ENCODE results near the gene DUS1L. TPM values are rescaled to one million over a fixed set of nuclear protein-coding genes. Genes with fewer than 3 reads are reported as not detected.

The DUS1L gene
- polyA plus RNA-seq, 3 donors from 2014 or later, result 61.7 to 85.3 (median 82.5) TPM

DNA sequence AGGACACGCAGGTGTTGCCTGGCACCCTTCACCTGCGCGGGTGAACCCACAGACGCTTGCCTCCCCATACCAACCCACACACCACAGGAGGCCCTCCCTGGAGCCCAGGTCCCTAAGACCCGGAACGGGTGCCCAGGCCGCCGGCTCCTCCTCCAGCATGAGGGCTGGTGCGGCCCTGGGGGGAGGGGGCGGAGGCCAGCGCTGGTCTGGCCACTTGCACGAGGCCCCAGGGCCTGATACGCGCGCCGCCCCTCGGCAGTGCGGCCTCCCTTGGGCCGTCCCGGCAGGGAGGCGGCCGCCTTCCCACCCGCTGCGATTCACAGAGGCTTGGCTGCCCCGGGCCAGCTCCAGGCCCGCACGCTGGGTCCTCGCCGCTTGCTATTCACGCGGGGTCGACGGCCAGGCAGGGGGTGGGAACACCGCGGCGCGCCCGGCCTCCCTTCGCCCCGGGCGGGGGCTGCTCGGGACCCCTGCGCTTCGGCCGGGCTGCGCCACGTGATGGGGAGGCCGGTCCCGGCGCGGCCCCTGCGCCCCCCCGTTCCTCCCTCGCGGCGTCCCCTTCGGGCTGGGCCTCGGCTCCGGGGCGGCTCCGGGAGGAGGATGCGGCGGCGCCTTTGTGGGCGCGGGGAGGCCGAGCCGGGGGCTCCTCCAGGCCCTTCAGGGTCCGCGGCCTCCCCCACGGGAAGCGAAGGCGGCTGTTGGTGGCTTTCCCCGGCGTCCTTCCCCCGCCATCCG is 31.7 kb upstream of the DUS1L start:
- peak; percentile 7 to 30 (median 14) for DNase-seq
- Mint-ChIP-seq H3K27me3 (ENCODE audit: low read depth in 3 of 3) (peaks cover 0 to 8% (median 0%) of the 10 kb centered on the region in 3 donors), H3K4me1 (peaks cover 0 to 9% of the 10 kb centered on the region in 2 donors), H3K36me3 (no peaks in the 10 kb centered on the region), H3K4me3 (peak overlapping the region in 3 of 5 donors; percentile 35 to 62 (median 46)), H3K9me3 (no peaks in the 10 kb centered on the region), H3K27ac (peak overlapping the region in 1 of 6 donors; percentile 32)

DNA sequence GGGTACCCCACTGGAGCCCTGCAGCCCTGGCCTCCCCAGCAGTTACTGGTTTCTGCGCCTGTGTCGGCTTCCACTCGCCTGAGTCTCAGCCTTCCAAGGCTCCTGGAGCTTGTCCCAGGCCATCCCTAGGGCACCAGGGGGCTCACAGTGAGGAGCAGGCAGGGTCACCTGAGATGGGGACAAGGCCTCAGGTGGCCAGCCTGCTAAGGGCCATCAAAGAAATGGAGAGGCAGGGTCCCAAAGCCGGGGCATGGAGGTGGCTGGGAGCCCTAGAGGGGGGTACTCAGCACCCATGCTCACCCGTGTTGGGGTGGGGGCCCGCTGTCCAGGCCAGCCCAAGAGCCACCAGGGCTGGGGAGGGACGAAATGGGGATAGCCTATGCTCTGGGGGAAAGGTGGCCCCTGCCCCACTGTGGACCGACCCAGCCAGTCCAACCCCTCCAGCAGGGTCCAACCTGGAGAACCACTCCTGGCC is 31.1 kb upstream of the DUS1L start:
- H3K27me3 Mint-ChIP-seq (ENCODE audit: low read depth in 3 of 3), result peaks cover 0 to 8% (median 0%) of the 10 kb centered on the region in 3 donors
- H3K36me3 Mint-ChIP-seq, result no peaks in the 10 kb centered on the region
- no peak for DNase-seq
- peak overlapping the region in 1 of 6 donors; percentile 42 for H3K27ac Mint-ChIP-seq
- peaks cover 0 to 9% of the 10 kb centered on the region in 2 donors for H3K4me1 Mint-ChIP-seq
- H3K9me3 Mint-ChIP-seq, result no peaks in the 10 kb centered on the region
- H3K4me3 Mint-ChIP-seq, result peak overlapping the region in 4 of 5 donors; percentile 35 to 62 (median 44)

DNA sequence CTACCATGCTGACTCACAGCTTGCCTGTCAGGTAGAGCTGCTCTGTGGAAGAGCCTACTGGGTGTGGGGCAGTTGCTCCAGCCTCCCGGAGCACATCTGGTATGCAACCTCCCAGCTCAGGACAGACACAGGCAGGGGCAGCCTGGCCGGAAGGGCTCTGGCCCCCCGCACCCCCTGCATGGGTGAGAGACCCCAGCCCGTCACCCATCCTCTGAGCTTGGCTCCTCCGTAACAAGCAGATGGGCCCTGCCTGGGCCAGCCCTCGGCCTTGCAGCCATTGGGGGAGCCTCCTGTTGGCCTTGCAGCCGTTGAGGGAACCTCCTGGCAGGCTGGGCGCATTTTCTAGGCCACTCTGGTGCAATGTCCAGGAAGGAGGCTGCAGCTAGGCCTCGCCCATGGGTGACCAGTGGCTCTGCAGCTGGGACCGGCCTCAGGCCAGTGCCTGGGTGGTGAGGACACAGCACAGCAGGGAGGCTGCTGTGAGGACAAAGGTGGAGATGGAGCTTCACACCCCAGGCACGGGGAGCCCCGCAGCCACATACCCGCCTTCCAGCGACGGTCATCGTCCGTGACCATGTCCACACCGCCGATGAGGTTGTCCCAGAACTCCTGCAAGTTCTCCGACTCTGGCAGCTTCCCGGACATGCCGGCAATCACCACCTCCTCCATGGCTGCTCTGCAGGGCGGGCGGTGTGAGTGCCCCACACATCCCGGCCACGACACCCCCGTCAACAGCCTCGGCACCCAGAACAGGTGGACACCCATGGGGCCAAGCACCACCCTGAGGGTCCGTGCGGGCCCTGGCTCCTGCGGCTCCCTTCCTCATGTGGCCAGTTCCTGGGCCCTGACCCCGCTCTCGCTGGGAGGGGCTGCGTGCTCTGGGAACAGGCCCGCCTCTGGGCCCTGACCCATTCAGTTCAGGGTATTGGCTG is 30.4 kb upstream of the DUS1L start:
- peak overlapping the region in 4 of 5 donors; percentile 13 to 38 (median 32) for H3K4me3 Mint-ChIP-seq
- no peak overlapping the region for H3K27ac Mint-ChIP-seq
- H3K27me3 Mint-ChIP-seq (ENCODE audit: low read depth in 3 of 3), result peaks cover 0 to 8% (median 0%) of the 10 kb centered on the region in 3 donors
- no peaks in the 10 kb centered on the region for H3K9me3 Mint-ChIP-seq
- no peaks in the 10 kb centered on the region for H3K36me3 Mint-ChIP-seq
- DNase-seq, result no peak
- H3K4me1 Mint-ChIP-seq, result peaks cover 0 to 9% of the 10 kb centered on the region in 2 donors

DNA sequence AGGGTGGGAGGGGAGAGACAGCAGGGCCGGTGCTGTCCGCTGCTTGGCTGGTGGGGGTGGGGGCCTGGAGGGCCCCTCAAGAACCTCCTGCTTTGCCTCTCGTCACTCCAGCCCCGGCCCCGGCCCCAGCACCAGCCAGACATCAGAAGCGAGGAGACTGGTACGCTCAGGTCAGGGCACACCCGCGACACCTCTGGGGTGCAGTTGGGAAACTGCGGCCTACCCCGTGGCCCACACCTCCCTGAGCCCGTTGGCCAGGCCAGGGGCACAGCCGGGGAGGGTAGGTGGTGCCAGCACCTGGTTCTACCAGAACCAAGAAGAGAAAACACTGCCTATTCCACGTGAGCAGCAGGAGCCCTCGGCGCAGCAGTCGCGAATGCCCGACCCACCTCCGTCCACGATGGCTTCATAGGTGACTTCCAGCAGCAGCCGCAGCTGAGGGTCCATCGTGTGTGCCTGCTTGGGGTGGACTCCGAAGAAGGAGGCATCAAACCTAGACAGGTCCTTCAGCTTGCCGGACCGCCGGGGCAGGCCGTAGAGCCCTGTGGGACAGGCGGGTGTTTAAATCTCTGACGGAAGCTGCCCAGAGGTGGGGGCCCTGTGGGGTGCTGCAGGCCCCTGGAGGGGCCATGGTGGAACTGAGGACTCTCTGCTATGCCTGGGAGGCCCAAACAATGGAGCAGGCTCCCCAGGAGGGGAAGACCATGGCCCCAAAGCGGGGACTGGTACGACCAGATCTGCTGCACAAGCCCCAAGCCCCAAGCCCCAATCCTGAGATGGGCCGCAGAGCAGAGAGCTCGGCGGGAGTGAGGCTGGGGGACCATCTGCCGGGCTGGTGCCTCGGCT is 29.6 kb upstream of the DUS1L start:
- H3K36me3 Mint-ChIP-seq, result no peaks in the 10 kb centered on the region
- no peaks in the 10 kb centered on the region for H3K9me3 Mint-ChIP-seq
- H3K4me3 Mint-ChIP-seq, result no peak overlapping the region
- peaks cover 0 to 8% (median 0%) of the 10 kb centered on the region in 3 donors for H3K27me3 Mint-ChIP-seq (ENCODE audit: low read depth in 3 of 3)
- H3K4me1 Mint-ChIP-seq, result peaks cover 0 to 9% of the 10 kb centered on the region in 2 donors
- no peak for DNase-seq
- H3K27ac Mint-ChIP-seq, result no peak overlapping the region

DNA sequence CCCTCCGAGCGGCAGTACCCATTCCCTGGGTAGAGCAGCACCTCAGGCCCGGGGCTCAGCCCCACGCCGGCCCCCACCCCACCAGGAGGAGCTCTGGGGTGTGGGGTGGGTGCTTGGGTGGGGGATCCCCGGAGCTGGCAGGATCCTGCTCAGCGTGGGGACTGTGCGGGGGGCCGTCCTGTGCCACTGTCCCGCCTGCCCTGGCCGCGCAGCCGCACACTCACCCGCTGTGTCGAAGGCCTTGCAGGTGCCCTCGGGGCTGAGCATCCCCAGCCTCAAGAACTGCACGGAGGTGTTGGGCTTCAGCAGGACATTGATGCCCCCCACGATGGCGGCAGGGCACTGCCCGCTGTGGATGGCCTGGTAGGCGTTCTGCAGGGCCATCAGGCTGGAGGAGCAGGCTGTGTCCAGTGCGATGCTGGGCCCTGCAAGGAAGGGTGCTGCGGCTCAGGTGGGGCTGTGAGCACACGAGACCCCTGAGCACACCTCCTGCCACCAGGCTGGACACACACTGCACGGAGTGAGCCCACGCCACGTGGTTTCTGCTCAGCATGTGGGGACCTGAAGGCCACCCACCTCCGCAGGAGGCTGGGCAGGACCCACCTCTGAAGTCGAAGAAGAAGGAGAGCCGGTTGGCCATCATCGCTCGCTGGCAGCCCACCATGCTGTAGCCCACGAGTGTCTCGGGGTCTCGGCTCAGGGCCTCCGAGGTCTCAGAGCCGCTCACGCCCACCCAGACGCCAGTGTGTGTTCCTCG is 27.6 kb upstream of the DUS1L start:
- H3K36me3 Mint-ChIP-seq, result no peaks in the 10 kb centered on the region
- H3K4me1 Mint-ChIP-seq, result peaks cover 0 to 4% of the 10 kb centered on the region in 2 donors
- peaks cover 0 to 3% (median 0%) of the 10 kb centered on the region in 3 donors for H3K27me3 Mint-ChIP-seq (ENCODE audit: low read depth in 3 of 3)
- H3K9me3 Mint-ChIP-seq, result no peaks in the 10 kb centered on the region
- H3K4me3 Mint-ChIP-seq, result no peak overlapping the region
- H3K27ac Mint-ChIP-seq, result no peak overlapping the region
- DNase-seq, result no peak

DNA sequence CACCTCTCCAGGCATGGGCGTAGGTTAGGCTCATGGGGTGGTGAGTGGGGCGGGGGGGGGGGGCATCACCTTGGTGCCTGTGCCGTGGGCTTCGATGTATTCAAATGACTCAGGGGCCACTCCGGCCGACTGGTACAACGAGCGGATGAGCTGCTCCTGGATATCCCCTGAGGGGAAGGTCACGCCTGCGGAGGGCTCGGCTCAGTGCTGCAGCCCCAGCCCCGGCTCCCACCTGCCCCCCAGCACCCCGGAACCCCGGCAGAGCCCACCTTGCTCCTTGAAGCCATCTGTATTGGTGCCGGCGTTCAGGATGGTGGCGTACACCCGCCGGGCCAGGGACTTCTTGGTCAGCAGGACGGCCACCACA is 27.0 kb upstream of the DUS1L start:
- Mint-ChIP-seq H3K36me3 (no peaks in the 10 kb centered on the region), H3K4me1 (peaks cover 0 to 4% of the 10 kb centered on the region in 2 donors), H3K27me3 (ENCODE audit: low read depth in 3 of 3) (peaks cover 0 to 3% (median 0%) of the 10 kb centered on the region in 3 donors), H3K4me3 (no peak overlapping the region), H3K9me3 (no peaks in the 10 kb centered on the region), H3K27ac (no peak overlapping the region)
- no peak for DNase-seq

DNA sequence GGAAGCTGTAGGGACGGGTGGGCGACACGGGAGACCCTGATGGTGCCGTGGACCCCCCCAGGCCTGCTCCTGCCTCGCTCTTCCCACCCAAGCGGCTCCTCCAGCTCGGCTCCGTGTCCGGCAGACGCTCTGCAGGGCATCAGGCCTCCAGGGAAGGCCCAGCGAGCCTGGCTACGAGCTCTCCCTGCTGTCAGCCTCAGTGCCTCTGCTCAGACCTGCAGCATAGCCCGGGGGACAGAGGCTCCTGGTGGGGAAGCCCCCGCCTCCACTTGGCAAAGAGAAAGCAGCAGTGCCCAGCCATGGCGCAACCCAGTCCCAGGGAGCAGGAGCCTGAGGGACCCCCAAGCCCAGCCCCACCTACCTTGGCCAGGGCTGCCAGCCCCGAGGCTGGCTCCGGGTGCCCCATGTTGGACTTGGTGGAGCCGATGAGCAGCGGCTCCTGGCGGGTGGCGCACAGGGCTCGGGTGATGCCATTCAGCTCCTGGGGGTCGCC is 26.5 kb upstream of the DUS1L start:
- peaks cover 0 to 3% (median 0%) of the 10 kb centered on the region in 3 donors for H3K27me3 Mint-ChIP-seq (ENCODE audit: low read depth in 3 of 3)
- no peak overlapping the region for H3K27ac Mint-ChIP-seq
- no peaks in the 10 kb centered on the region for H3K36me3 Mint-ChIP-seq
- DNase-seq, result no peak
- H3K4me3 Mint-ChIP-seq, result no peak overlapping the region
- peaks cover 0 to 4% of the 10 kb centered on the region in 2 donors for H3K4me1 Mint-ChIP-seq
- H3K9me3 Mint-ChIP-seq, result no peaks in the 10 kb centered on the region

DNA sequence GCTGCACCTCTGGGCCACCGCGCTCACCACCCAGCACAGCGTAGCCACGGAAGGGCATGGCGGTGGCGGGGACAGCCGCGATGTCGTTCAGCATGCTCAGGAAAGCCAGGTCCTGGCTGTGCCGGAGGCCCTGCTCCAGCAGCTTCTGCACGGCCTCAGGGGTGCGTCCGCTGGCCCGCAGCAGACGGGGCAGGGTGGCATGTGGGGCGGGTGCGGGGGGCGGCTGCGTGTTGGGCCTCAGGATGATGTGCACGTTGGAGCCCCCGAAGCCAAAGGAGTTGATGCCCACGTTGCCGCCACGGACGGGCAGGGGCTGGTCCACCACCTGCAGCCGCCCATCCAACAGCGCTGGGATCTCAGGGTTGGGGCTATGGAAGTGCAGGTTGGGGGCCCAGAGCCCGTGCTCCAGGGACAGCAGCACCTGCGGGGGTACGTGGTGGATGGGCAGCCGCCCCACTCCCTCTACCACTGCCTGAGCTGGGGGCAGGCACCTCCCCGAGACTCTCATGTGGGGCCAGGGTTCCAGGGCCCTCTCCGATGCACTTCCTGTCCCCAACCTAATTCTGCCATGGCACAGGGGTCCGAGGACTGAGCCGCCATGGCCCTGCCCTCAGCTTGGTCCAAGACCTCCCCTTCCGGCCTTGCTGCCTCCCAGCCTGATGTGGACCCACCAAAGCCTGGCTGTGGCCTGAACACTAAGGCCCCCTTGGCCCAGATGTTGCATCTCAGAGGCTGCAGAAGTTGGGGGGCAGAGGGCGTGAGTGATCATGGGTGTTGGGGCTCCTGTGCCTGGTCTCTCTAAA is 25.9 kb upstream of the DUS1L start:
- Mint-ChIP-seq H3K4me3 (no peak overlapping the region), H3K27ac (no peak overlapping the region), H3K9me3 (no peaks in the 10 kb centered on the region), H3K27me3 (ENCODE audit: low read depth in 3 of 3) (no peaks in the 10 kb centered on the region), H3K4me1 (peaks cover 0 to 2% of the 10 kb centered on the region in 2 donors), H3K36me3 (no peaks in the 10 kb centered on the region)
- DNase-seq, result no peak

DNA sequence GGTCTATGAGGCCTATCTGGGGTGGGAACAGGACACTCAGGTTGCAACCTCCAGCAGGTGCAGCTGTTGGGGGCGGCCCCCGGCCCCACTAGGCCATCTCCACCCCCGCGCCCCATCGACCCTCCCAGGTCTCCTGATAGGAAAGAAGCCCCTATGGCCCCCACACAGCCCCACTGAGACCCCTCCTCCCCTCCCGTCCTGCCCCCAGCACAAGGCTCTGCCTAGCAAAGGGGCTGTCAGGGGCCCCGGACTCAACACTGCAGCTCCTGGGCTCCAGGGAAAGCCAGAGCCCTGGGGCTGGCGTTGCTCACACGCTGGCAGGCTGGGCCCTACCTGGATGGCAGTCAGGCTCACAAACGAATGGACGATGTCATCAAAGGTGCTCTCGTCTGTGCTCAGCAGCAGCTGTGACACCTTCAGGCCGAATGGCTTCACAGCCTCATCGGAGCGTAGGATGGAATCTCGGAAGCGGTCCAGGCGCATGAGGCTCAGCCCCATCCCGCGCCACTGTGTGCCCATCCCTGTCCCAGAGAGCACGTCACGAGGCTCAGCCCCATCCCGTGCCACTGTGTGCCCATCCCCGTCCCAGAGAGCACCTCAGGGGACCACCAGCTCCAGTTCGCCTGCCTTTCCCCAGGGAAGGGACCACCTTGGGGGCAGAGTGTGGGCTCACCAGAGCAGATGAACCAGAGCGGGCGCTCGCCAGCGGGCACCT is 25.1 kb upstream of the DUS1L start:
- Mint-ChIP-seq H3K4me1 (no peaks in the 10 kb centered on the region), H3K9me3 (no peaks in the 10 kb centered on the region), H3K27me3 (ENCODE audit: low read depth in 3 of 3) (no peaks in the 10 kb centered on the region), H3K27ac (no peak overlapping the region), H3K36me3 (no peaks in the 10 kb centered on the region), H3K4me3 (no peak overlapping the region)
- DNase-seq, result no peak

DNA sequence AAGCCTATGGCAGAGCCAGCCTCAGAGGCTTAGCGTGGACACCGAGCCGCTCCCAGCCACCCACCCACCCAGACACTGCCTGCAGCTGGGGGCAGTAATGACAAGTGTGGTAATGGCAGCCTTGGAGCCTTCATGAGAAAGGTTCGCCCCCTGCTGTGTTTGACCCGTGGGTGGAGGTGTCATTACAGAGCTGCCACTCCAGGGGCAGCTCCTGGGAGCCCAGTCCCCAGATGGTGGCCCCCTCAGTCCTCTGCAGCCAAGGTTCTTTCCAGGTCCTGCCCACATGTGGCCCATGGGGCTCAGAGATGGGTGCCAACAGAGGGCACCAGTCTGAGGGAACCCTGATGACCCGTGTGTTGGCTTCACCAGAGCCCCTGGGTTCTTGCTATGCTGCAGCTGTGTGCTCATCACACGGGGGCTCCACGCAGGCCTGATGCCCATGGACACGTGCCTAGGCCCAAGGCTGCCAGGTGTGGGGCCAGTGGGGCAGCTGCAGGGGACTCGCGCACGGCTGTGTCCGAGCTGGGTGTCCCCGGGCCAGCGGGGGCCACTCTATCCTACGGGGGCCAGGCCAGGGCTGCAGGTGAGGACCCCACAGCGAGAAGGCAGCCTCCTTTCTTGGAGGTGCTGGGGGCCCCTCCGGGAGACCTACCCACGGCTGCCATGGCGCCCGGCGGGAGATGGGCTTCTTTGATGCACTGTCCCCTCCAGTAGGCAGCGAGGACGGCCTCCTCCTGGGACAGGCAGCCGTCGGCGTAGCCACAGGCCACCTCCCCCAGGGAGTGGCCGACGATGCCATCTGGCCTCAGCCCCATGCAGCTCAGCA is 24.3 kb upstream of the DUS1L start:
- no peak for DNase-seq
- H3K27ac Mint-ChIP-seq, result no peak overlapping the region
- no peaks in the 10 kb centered on the region for H3K27me3 Mint-ChIP-seq (ENCODE audit: low read depth in 3 of 3)

More for the DNA sequence above, 24.3 kb upstream of the DUS1L start:
- no peaks in the 10 kb centered on the region for H3K9me3 Mint-ChIP-seq
- no peaks in the 10 kb centered on the region for H3K36me3 Mint-ChIP-seq
- no peaks in the 10 kb centered on the region for H3K4me1 Mint-ChIP-seq
- H3K4me3 Mint-ChIP-seq, result no peak overlapping the region

Measured in immature natural killer cell (primary cell).